Lung (tissue), 12 donors: Measurements from ENCODE around the gene PRDM10. TPM values are rescaled to one million over a fixed set of nuclear protein-coding genes. Genes with fewer than 3 reads are reported as not detected.

Experiments used
- ATAC-seq: fragments of 200-7000 bp; cut with Tn5 transposase; one replicate; pipeline ENCODE4 v1.9.1; 2020; ENCODE audit warnings: moderate number of reproducible peaks; ENCODE audit not compliant: insufficient read depth, low FRiP score
- DNase-seq, 3 donors: peaks; one replicate each; pipeline ENCODE4 v3.0.0-alpha.2; 2013 to 2017
- H3K27ac ChIP-seq, 2 donors: one replicate each; pipeline ENCODE4 v1.5.1; 2013; ENCODE audit warnings: mild to moderate bottlenecking in 2 of 2, moderate library complexity in 2 of 2, control low read depth in 1 of 2, inconsistent platforms in 1 of 2, low read depth in 1 of 2, low read length in 1 of 2
- H3K27me3 ChIP-seq, 3 donors: one replicate each; pipeline ENCODE4 v1.5.1; 2013; ENCODE audit warnings: low read length in 2 of 3; ENCODE audit not compliant: control insufficient read depth in 3 of 3, insufficient read depth in 3 of 3
- H3K36me3 ChIP-seq, 4 donors: one replicate each; pipeline ENCODE4 v1.5.1; 2013; ENCODE audit warnings: low read length in 4 of 4, mild to moderate bottlenecking in 1 of 4, moderate library complexity in 1 of 4; ENCODE audit not compliant: control insufficient read depth in 4 of 4, insufficient read depth in 4 of 4
- H3K4me1 ChIP-seq, 5 donors: one replicate each; pipeline ENCODE4 v1.5.1; 2013; ENCODE audit warnings: low read length in 5 of 5, mild to moderate bottlenecking in 2 of 5, moderate library complexity in 1 of 5; ENCODE audit not compliant: control insufficient read depth in 5 of 5, insufficient read depth in 5 of 5
- H3K4me3 ChIP-seq: one replicate; pipeline ENCODE4 v1.5.1; 2013; ENCODE audit warnings: mild to moderate bottlenecking, control low read depth, moderate library complexity
- H3K9ac ChIP-seq, 2 donors: one replicate each; pipeline ENCODE4 v1.5.1; 2013; ENCODE audit warnings: low read length in 2 of 2, control low read depth in 1 of 2; ENCODE audit not compliant: insufficient read depth in 1 of 2
- H3K9me3 ChIP-seq, 4 donors: one replicate each; pipeline ENCODE4 v1.5.1; 2013; ENCODE audit warnings: low read length in 3 of 4, mild to moderate bottlenecking in 1 of 4, moderate library complexity in 1 of 4; ENCODE audit not compliant: control insufficient read depth in 4 of 4, insufficient read depth in 3 of 4
- CTCF ChIP-seq: IDR thresholded peaks from 2 replicates; pipeline ENCODE4 v1.5.1; 2012; ENCODE audit warnings: mild to moderate bottlenecking; ENCODE audit errors: control extremely low read depth, extremely low read depth
- WGBS, 2 donors: extraction: QIAGEN DNeasy Blood & Tissue Kit; methylation state at CpG; one replicate each; pipeline ENCODE4 v1.1.7; 2013; 5-methylcytosine and 5-hydroxymethylcytosine counted together
- polyA plus RNA-seq, 2 donors: library from polyadenylated mRNA; stranded (reverse); fragments of 200-250 nt; gene quantifications; one replicate each; pipeline ENCODE4 v1.2.1, GENCODE V29; 2013
- total RNA-seq, 2 donors: library from RNA; depleted of rRNA in 1 of 2; stranded (reverse); fragments of >200 nt in 1 of 2; gene quantifications; one replicate each; pipeline ENCODE4 v1.2.1, GENCODE V29; 2014 to 2021
- donor health status: control.
- donor health status: control.
- donor health status: Bipolar disorder and iron deficiency.
- donor health status: healthy.
- donor health status: DM: yes; HTN: yes; CAD: no.

PRDM10 gene
- total and polyA plus RNA-seq, 4 donors, result 2.3 to 19.0 (median 5.7) TPM

GRCh38 chr11:130040281-130040940 lies 37.8 kb upstream of the PRDM10 start:
- no peak for DNase-seq
- H3K27ac ChIP-seq, result no peak overlapping the region

DNA sequence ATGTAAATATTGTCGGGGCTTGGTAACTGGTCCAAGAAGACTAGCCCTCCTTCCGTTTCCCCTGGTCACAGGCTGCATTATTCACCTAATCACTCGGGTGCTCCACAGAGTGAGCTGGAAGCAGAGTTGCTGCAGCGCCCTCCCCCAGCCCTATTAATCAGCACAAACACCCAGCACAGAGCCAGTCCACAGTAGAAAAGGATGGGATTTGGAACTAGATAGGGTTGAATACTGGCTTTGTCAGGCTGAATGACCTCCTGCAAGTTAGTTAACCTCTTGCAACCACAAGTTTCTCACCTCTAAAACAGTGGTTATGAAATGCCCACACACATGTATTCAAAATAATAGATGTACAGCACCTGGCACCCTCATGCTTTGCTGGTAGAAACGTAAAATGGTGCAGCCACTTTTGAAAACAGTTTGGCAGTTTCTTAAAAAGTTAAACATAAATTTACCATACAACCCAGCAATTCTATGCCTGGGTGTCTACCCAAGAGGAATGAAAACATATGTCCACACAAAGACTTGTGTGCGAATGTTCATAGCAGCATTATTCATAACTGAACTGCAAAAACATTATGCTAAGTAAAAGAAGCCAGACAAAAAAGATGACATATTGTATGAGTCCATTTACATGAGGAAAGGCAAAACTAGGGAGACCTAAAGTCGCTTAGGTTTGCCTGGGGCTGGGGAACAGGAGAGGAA lies 35.4 kb upstream of the PRDM10 start:
- no peak for TF ChIP-seq CTCF
- no peak overlapping the region for H3K9ac ChIP-seq
- no peaks in the 10 kb centered on the region for H3K4me1 ChIP-seq
- H3K9me3 ChIP-seq, result no peaks in the 10 kb centered on the region
- DNase-seq (no peak), ATAC-seq (no peak)
- WGBS, 2 donors, result 64 to 69% methylated on average over 7 of the region's 7 CpGs
- H3K27me3 ChIP-seq, result no peaks in the 10 kb centered on the region
- no peak overlapping the region for H3K4me3 ChIP-seq
- H3K36me3 ChIP-seq, result no peaks in the 10 kb centered on the region
- H3K27ac ChIP-seq, result no peak overlapping the region

More at GRCh38 chr11:130040281-130040940, 37.8 kb upstream of the PRDM10 start:
- Histone ChIP-seq H3K4me1 (no peaks in the 10 kb centered on the region), H3K9me3 (no peaks in the 10 kb centered on the region), H3K9ac (no peak overlapping the region), H3K27me3 (no peaks in the 10 kb centered on the region), H3K36me3 (no peaks in the 10 kb centered on the region), H3K4me3 (no peak overlapping the region)
- TF ChIP-seq CTCF, result no peak
- WGBS, 2 donors, result 92 to 94% methylated on average over 49 of the region's 49 CpGs
- no peak for ATAC-seq

GRCh38 chr11:130037058-130037457 lies 34.4 kb upstream of the PRDM10 start:
- no peak for DNase-seq
- Histone ChIP-seq H3K27ac (no peak overlapping the region), H3K4me1 (no peaks in the 10 kb centered on the region), H3K9me3 (no peaks in the 10 kb centered on the region), H3K36me3 (no peaks in the 10 kb centered on the region), H3K9ac (no peak overlapping the region), H3K4me3 (no peak overlapping the region), H3K27me3 (no peaks in the 10 kb centered on the region)
- TF ChIP-seq CTCF, result no peak
- WGBS, 2 donors, result 78 to 79% methylated on average over 3 of the region's 3 CpGs
- no peak for ATAC-seq
